Daoy (cell line): Measurements from ENCODE around the gene GAREM2. TPM values are rescaled to one million over a fixed set of nuclear protein-coding genes. Genes with fewer than 3 reads are reported as not detected.

Experiments
- DNase-seq: peaks from one replicate; pipeline ENCODE4 v3.0.0-alpha.2; 2015; ENCODE audit warnings: low read depth
- total RNA-seq: library from RNA; depleted of rRNA; stranded (reverse); fragments of >200 nt; shearing (Covaris generic); gene quantifications from 2 replicates; pipeline ENCODE4 v1.2.3, GENCODE V29; 2014; rRNA removed

The GAREM2 gene
- 0.06 and 0.65 TPM in 2 replicates for total RNA-seq

- peak; percentile 35 for DNase-seq
These were observed at the start of gene GAREM2 for GRCh38 chr2:26172871-26173775. Gene GAREM2, plus strand, starts transcription at chr2:26173088. Its CDS starts 133 bp downstream, at chr2:26173221.

GRCh38 chr2:26123426-26123825 lies 49.5 kb upstream of the GAREM2 start:
- DNase-seq: no peak

- DNase-seq: no peak
These were observed 46.8 kb upstream of the GAREM2 start for GRCh38 chr2:26126074-26126473.

- DNase-seq: no peak
These were observed 44.7 kb upstream of the GAREM2 start for GRCh38 chr2:26128176-26128575.

- DNase-seq: no peak
These were observed 42.1 kb upstream of the GAREM2 start for GRCh38 chr2:26130763-26131162.

- no peak for DNase-seq
These were observed 36.4 kb upstream of the GAREM2 start for GRCh38 chr2:26136451-26136850.

- DNase-seq: no peak
These were observed 33.4 kb upstream of the GAREM2 start for GRCh38 chr2:26139269-26140183.

GRCh38 chr2:26141145-26141769 lies 31.6 kb upstream of the GAREM2 start:
- no peak for DNase-seq

- DNase-seq: peak; percentile 13
These were observed 28.9 kb upstream of the GAREM2 start for GRCh38 chr2:26144031-26144430.

- DNase-seq: peak; percentile 64
These were observed 27.8 kb upstream of the GAREM2 start for GRCh38 chr2:26144953-26145680.

- no peak for DNase-seq
These were observed 24.4 kb upstream of the GAREM2 start for GRCh38 chr2:26148501-26148900.

- DNase-seq: no peak
These were observed 22.6 kb upstream of the GAREM2 start for GRCh38 chr2:26150243-26150642.

GRCh38 chr2:26157580-26157979 lies 15.3 kb upstream of the GAREM2 start:
- DNase-seq: no peak

GRCh38 chr2:26161926-26162325 lies 11.0 kb upstream of the GAREM2 start:
- DNase-seq: no peak

GRCh38 chr2:26162963-26163362 lies 9.9 kb upstream of the GAREM2 start:
- DNase-seq: no peak

- no peak for DNase-seq
These were observed 8.7 kb upstream of the GAREM2 start for GRCh38 chr2:26164231-26164630.

GRCh38 chr2:26164641-26165211 lies 8.2 kb upstream of the GAREM2 start:
- DNase-seq: no peak

GRCh38 chr2:26165403-26165802 lies 7.5 kb upstream of the GAREM2 start:
- DNase-seq: no peak

GRCh38 chr2:26166541-26166940 lies 6.3 kb upstream of the GAREM2 start:
- DNase-seq: peak; percentile 59

- no peak for DNase-seq
These were observed 4.1 kb upstream of the GAREM2 start for GRCh38 chr2:26168785-26169184.

- DNase-seq: no peak
These were observed 3.7 kb upstream of the GAREM2 start for GRCh38 chr2:26169226-26169625.
